SIG-M5 treated with dmso at 0.1 percent for 504 hours (cell line): ENCODE results near the gene BPHL.
"Not testable (repeated sequence)": the region's sequence is repeated elsewhere in the genome, so short reads cannot be mapped to it uniquely, and the experiment has no call there.

Experiments used
- DNase-seq: peaks from one replicate; lab custom pipeline; 2025; ENCODE audit not compliant: unreplicated experiment; lab: John Stamatoyannopoulos, UW

BPHL gene

DNA sequence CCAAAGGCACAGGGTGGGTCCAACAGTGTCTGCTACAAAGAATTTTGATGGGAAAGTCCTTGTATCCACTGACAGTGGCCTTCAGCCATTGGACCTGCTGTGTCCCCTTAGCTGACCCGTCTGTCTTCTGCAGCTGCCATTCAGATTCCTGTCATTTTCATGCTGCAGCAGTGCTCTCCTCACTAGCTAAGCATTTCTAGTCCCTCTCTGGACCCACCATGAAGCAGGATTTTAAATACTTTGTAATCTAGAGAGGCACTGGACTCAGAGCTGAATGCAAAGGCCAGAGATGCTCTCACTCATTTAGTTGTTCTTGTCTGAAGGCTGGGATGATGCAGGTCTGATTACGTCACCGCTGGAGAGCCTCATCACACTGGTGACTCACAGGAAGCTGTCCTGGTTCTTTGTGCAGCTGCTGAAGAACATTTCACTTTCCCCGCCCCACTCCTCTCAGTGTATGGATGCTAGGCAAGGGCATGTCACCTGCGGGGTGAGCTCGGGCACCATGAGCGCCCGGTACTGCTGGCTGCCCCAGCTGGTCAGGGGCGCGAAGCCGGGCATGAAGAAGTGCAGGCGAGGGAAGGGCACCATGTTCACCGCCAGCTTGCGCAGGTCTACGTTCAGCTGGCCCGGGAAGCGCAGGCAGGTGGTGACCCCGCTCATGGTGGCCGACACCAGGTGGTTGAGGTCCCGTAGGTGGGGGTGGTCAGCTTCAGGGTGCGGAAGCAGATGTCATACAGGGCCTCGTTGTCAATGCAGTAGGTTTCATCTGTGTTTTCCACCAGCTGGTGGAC lies 58.2 kb downstream of the BPHL start:
- peak; percentile 68 for DNase-seq

DNA sequence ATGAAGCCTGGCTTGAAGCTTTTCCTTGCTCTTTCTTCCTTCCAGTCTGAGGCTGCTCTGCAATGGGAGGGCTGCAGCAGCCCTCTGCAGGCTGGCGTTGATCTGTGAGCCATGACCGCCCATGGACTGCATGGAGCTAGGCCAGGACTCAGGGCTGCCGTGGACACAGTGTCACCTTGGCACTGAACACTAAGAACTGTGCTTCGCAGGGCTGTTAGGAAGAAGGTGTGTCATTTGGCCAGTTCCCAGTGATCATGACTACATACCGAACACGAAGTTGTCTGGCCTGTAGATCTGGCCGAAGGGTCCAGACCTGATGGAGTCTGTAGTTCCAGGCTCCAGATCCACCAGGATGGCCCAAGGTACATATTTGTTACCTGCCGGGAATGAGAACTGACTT lies 60.2 kb downstream of the BPHL start:
- not testable (repeated sequence) for DNase-seq

DNA sequence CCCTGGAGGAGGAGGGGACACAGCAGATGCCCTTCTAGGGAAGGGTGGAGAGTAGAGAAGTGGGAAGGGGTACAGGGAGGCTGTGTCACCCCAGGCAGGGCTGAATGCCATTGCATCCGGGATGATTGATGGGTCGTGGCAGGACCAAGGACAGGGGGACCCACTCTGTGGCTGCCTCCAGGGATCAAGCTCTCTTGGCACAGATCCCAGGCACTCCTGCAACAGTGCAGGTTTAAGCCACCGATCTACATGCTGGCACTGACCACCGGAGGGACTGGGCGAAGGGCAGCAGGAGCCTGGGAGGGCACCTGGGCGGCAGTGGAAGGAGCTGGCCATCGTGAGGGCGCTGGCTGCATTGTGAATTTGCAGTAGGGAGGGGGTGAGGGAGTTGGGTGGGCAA lies 61.4 kb downstream of the BPHL start:
- DNase-seq, result not testable (repeated sequence)

DNA sequence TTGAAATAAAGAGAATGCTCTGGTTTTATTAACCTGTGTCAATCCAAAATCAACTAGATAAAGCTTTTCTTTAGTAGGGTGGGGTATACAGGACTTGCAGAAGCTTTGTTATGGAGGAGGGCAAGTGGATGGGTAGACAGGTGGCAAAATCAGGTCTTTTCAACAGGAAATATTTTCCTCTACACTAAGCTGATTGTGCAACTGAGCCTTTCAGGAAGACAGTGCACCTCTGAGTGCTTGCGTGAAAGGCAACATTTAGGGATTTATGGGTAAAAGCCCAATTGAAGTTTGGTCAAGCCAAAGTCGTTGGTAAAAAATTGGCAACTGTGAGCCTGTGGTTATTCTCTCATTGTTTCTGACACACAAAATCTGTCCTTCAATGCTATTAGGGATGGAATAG lies 62.6 kb downstream of the BPHL start:
- DNase-seq, result no peak

DNA sequence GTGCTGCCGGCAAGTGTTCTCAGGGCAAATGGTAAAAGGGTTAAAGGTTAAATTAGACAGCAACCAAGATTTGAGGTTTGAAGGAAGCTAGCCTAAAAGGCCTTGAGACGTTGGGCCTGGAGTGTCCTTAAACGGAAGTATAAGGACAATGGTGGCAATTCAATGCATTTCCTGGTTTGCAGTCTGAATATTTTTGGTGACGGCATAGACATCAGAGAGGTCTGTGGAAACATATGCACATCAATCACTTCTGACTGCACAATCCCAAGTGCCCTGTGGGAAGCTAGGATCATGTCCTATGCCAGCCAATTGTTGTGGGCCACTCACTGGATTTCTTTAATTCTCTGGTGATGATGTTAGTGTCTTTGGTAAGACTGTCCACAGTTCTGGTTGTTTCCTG lies 64.6 kb downstream of the BPHL start:
- DNase-seq, result no peak

DNA sequence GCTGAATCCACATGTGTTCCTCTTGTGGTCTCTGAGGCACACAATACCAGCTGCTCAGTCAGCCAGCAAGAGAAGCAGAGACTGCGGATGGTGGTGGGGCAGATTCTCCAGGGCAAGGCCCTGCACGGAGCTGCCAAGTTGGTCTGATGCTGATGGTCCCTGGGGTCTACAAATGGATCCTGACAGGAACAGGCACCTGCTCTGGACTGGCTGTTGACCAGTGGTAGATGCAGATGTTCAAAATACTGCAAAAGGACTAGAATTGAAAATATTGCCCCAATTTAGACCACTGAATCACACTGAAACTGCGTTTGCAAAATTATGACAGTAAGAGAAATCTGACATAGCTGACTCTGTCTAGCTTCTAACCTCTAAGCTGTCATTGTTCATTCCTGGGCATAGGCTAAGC lies 68.5 kb downstream of the BPHL start:
- DNase-seq, result no peak

DNA sequence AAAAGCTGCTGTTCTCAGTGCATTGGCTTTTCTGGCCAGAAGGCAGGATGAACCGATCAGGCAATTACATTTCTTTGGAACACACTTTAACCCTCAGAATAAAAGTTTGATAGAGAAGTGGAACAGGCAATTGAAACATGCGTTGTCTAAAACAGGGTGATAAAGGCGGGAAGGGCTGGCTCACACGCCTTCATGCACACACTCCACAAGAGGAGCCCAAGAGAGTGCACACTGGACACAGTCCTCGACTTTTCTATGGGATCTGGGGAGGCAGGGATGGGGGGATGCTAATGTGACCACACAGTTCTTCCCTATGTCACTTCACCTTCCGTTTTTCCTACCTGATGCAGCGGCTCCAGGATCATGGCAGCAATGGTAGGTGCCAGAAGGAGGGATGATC lies 69.8 kb downstream of the BPHL start:
- DNase-seq, result no peak

DNA sequence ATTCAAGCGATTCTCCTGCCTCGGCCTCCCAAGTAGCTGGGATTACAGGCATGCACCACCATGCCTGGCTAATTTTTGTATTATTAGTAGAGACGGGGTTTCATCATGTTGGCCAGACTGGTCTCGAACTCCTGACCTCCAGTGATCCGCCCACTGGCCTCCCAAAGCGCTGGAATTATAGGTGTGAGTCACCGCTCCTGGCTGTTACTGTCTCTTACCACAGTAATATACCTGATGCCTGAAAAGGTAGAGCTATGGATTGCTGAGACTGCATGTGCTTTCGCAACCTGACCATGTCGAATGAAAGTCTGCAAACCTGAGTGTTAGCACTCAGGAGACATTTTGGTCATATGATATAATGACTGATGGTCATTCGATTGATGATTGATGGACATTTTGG lies 70.7 kb downstream of the BPHL start:
- not testable (repeated sequence) for DNase-seq

DNA sequence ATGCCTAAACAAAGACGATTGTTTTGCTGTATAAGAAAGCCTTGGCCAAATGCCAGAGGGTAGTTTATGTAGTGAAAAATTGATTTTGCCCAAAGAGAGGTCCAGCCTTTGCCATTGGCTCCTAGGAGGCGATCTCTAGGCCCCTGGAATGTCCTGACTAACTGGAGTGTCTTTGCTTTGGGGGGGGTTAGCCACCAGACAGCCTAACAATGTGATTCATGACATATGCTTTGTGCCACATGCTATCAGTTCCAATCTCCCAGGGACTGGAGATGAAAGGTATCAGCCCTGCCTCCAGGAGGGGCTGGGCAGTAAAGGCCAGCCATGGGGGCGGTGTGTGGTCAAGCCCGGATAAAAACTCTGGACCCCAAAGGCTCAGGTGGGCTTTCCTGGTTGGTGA lies 71.5 kb downstream of the BPHL start:
- no peak for DNase-seq

DNA sequence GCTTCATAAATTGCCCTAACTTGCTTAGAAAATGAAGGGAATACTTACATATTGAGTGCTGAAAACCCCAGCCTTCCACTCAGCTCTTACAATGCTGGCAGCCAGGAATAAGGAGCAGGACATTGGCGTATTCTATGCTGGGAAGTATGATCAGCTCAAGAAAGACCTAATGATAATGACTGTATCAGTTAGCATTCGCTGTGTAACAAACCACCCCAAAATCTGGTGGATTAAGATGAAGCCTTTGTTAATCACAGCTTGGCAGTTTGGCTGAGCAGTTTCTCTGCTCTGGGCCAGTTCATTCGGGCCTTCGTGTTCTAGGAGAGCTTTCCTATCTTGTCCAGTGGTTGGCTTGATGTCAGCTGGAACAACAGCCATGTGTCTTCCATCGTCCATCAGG lies 72.3 kb downstream of the BPHL start:
- DNase-seq, result no peak

DNA sequence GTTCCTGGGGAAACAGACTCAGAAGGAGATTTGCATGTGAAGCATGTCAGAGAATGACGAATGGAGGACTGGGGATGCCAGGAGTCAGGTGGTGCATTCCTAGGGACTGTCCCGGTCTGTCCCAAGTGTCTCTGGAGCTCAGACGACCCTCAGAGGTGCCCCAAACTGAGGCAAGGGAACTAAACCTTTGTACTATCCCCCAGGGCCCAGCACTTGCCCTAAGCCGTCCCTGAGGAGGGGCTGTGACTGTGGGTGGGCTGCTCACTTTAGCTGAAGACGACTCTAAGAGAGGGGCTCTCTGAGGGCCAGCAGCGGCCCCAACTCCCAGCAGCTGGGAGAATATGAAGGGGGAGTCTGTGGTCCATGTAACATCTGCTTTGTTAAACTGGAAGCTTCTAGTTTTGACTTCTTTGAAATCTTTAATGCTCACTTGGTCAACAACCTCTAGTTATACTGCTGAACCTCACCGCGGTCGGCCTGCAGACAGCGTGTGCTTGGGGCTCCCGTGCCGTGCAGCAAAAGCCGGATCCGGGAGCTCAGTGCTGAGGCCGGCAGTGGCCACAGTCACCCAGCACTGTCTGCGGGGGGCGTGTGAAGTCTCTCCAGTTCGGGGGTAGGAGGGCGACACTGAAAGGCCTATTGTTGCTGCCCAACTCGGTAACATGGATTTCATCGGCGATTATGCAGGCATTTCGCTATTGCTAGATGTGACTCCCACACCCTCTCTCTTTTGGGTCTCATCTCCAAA lies 74.8 kb downstream of the BPHL start:
- DNase-seq, result no peak

DNA sequence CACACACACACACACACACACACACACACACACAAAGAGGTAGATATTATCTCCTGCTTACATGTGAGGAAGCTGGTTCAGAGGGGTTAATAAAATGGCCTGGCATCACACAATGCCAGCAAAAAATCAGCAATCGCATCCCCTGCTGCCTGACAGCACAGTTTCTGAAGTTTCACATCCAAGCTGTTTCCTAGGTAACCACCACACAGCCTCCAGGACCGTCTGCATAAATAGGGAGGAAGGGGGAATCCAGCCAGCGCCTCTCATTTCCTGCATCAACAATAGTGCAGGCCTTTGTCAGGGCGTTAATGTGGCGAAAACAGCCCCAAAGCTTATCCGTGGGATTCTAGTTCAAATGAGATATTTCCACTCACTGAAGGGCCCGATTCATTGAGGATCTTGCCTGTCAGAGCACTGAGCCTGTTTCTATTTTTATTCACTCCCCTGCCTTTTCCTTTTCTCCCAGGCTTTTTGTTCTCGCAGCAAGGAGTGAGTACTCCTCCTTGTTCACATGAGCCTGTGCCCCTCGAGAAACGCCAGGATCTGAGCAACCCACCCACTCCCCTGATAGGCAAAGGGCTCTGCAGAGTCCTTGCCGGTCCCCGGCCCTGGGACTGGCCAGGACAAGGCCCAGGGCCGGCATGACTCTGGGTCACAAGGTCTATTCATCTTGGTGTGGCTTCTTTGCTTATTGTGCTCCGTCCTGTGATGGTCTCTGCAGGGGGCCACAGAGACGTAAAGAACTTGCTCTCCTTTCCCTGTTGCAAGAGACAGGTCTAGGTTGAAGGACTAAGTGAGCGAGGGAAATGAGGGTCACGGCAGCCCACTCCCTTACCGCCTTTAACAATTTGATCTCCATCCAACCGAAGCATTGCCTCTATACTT lies 76.3 kb downstream of the BPHL start:
- no peak for DNase-seq

DNA sequence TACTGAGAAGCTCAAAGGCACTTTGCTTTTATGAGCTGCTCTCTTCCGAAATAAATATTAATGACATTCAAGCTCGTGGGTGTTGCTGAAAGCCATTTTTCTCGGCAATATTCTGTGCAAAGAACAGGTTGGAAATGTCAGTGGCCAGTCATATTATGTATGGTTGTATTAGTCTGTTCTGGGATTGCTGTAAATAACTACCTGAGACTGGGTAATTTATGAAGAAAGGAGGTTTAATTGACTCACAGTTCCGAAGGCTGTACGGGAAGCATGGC lies 76.8 kb downstream of the BPHL start:
- no peak for DNase-seq

DNA sequence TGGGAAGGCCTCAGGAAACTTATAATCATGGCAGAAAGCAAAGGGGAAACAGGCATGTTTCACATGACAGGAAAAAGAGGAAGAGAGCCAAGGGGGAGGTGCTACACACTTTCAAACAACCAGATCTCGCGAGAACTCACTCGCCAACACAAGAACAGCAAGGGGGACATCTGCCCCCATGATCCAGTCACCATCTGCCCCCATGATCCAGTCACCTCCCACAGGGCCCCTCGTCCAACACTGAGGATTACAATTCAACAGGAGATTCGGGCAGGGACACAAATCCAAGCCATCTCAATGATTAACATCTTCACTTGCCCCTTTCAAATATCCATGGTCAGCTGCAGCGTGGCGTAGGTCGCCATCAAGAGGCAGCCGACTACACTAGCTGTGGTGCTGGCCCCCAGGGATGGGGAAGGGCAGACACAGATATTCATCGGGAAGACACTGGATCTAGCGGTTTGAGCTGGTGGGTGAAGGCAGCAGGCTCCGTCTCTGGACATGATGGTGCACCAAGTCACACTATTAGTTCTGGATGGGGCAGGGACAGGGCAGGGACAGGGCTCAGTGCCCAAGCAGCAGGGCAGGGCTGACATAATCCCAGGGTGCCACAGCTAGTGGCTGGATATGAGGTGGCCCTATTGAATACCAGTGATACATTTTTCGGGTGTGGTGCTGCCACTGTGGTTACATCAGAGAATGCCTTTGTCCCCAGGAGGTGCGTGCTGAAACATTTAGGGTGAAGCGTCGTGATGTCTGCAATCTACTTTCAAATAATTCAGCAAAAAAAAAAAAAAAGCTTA lies 77.4 kb downstream of the BPHL start:
- DNase-seq, result no peak

DNA sequence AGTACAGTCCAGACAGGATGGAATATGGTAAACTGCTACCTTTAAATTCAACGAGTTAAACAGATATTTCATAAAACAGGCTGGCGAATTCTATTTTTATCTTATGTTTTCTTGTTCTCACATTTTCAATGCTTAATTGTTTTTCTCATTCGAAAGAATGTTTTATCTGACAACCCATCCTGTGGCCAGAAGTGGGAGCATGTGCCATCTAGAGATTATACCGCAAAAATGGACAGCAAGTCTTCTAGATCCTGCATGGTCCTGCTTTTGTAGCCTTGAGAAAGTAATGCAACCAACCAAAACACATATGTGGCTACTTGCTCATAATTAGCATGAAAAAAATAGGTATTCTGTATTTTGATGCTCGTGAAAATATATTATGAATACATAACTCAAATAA lies 78.3 kb downstream of the BPHL start:
- DNase-seq, result no peak

DNA sequence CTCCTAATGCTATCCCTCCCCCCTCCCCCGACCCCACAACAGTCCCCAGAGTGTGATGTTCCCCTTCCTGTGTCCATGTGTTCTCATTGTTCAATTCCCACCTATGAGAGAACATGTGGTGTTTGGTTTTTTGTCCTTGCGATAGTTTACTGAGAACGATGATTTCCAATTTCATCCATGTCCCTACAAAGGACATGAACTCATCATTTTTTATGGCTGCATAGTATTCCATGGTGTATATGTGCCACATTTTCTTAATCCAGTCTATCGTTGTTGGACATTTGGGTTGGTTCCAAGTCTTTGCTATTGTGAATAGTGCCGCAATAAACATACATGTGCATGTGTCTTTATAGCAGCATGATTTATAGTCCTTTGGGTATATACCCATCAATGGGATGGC lies 79.2 kb downstream of the BPHL start:
- not testable (repeated sequence) for DNase-seq

DNA sequence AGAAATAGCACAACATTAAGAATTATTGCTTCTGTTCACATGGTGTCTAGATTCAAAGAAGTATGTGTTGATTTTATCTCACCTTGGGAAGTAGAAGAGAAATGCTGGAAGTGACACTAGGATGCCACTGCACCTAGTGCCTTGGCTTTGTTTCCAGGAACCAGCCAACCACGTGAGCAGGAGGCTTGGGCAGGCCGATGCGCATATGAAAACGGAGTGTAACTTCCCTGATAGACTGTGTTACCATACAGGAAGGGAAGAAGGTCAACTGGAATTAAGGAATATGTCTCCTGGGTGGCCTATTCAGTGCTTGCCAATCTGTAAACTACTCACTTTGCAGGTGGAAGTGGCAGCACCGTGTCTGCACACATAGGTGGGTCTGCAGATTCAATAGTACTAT lies 80.9 kb downstream of the BPHL start:
- no peak for DNase-seq

DNA sequence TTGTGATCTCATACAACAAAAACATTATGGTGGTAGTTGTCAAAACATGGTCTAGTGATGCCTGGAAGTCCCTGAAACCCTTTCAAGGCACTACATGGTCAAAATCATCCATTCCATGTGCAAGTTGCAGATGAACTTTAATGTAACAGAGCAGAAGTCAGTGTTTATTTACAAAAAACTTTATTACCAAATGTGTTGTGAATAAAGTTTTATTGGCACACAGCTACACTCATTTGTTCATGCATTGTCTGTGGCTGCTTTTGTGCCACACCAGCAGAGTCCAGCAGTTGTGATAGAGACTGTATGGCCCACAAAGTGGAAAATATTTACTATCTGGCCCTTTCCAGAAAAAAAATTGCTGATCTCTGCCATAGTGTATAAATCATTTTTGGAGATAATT lies 82.2 kb downstream of the BPHL start:
- no peak for DNase-seq

DNA sequence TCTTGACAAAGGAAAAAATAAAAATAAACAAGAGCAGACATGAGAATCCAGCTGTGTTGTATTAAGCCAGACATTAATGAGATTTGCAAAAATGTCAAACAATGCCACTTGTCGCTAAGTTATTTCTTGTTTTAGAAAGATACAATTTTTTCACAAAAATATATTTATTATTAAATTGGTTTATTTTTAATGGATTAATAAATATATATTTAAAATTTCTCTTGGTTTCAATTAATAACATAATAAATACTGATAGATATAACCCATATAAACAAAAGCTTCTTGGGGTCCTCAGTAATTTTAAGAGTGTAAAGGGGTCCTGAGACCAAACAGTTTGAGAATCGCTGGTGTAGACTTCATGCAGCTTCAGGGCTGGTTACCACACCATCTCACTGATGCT lies 82.9 kb downstream of the BPHL start:
- no peak for DNase-seq
